GM12874 (cell line): ENCODE data around the gene NRXN3.

Experiments
- TF ChIP-seq, protein P1 (sequence below): IDR thresholded peaks from 2 replicates; pipeline ENCODE4 v1.5.1; 2011; ENCODE audit warnings: low read depth, mild to moderate bottlenecking, control low read depth, low read length, moderate library complexity; ENCODE audit not compliant: insufficient read depth

The NRXN3 gene

DNA sequence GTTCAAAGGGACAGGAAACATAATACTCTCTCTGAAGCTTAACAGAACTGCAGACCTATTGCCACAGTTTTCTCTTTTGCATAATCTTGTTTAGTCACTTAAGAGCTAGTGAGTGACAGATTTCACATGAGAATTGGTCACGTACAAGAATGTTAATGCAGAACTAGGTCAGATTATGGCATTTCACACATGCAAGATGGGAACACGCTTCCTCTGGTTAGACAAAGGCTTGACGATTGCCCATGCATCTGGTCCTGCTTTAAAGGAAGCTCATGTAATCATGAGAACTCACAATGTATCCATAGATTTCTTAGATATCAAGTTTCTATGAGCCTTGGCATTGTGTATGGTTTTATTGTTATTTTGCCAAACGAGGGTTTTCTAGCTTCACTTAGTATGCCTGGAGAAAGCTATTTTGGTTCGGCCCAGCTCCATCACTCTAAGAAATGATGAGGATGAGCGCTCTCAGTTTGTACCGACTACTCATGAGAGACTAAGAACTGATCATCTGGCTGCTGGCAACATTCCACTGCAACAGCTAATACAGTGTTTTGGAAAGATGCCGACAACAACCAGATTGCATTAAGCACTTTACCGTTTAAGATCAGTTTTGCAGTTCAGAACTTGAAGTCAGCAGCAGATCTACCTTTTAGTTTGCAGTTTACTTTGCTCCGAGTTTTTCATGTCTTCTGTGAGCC is 1661.2 kb downstream of the NRXN3 start:
- TF ChIP-seq, protein P1, sequence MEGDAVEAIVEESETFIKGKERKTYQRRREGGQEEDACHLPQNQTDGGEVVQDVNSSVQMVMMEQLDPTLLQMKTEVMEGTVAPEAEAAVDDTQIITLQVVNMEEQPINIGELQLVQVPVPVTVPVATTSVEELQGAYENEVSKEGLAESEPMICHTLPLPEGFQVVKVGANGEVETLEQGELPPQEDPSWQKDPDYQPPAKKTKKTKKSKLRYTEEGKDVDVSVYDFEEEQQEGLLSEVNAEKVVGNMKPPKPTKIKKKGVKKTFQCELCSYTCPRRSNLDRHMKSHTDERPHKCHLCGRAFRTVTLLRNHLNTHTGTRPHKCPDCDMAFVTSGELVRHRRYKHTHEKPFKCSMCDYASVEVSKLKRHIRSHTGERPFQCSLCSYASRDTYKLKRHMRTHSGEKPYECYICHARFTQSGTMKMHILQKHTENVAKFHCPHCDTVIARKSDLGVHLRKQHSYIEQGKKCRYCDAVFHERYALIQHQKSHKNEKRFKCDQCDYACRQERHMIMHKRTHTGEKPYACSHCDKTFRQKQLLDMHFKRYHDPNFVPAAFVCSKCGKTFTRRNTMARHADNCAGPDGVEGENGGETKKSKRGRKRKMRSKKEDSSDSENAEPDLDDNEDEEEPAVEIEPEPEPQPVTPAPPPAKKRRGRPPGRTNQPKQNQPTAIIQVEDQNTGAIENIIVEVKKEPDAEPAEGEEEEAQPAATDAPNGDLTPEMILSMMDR: no peak

DNA sequence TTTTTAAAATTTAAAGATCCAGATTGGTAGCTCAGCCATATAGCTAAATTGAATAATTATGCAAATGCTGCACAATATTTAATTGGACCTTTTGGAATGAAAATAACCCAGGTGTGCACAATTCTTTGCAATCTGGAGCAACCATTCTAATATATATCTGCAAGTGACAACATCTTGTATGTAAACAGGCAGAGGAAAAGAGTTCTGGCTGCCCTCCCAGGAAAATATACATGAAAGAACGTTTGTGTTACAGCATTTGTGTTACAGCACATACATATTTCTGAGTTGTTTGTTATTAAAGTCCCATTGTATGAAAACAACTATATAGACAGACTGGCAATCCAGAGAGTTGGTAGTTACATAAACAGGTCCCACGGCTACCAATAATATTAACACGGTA is 1663.6 kb downstream of the NRXN3 start:
- TF ChIP-seq, protein P1: no peak

DNA sequence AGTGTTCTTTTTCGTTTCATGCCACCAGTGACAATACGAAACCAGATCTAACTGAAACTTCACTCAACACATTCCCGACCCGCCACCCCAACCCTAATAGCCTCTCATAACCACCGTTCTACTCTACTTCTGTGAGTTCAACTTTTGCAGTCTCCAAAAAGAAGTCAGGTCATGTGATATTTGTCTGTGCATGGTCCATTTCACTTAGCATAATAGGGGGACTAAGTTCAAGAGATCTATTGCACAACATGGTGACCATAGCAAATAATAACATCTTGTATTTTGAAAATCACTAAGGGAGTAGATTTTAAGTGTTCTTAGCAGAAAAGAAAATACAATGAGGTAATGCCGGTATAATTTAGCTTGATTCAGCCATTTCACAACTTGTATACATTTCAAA is 1664.7 kb downstream of the NRXN3 start:
- TF ChIP-seq, protein P1: no peak

DNA sequence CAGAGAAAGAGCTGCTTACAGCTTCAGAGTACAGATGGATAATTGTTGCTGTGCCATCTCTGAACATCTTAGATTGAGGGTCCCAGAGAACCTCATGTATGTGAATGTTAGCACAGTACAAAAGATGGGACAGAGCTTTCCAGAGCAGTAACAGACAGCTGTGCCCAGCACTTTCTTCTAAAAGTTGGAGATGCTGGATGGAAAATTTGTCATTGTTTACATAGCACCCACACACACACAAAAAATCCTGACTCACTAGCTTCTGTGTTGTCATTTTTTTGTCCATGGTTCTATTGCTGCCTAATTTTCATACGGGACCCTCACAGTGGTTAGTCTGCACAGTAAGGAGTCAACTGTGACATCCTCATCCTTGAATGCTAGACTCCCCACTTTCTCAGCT is 1666.4 kb downstream of the NRXN3 start:
- TF ChIP-seq, protein P1: no peak

DNA sequence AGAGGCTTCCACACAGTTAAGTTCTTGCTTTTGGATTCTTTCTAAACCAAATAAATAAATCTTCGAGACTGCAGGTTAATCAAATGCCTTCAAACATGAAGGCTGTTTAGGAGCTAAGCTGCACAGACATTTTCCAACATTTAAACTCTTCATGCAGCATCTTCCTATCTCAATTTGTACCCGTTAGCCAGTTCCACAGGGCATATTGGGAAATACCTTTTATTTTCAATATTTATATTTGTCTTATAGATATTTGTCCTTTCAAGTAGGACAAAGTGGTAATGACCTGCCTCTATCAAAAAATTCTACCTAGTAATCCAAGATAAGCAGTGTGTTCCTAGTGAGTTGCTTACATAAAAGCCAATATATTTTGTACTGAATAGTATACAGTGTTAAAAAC is 1667.5 kb downstream of the NRXN3 start:
- TF ChIP-seq, protein P1: no peak

DNA sequence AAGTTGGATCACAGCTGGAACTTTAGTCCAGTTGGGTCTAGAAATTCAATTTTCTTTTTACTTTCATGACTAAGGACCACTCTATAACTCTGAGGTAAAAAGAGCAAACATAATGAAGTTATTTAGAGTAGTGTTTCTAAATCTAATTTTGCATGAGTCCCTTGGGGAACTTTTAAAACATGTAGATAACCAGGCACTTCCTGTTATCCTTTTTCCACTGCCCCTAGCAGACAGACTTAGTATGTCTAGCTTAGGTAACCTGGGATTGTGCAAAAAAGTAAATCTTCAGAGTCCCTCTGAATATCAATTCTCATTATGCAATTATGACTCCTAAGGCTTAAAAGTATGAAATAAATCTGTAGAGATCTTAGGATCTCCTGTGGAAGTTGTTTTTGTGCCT is 1669.9 kb downstream of the NRXN3 start:
- TF ChIP-seq, protein P1: no peak

DNA sequence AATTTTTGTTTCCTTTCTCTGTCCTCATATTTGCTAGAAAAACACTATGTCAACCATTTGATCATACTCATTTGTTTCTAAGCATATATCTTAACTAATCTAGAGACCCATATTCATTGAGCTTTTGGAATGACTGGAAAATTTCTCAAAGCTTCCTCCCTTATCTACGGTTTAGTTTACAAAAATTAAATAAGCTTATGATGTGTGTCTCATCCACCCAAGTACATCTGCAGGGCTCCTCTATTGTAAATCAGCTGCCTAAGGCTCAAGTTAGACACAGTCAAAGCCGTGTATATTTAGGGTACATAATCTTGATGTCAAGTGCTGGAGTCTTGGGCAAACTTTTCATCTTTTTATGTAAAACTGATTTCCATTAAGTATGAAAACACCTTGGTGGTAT is 1670.7 kb downstream of the NRXN3 start:
- TF ChIP-seq, protein P1: no peak
